Measurements from ENCODE around the gene SMYD3. TPM values are rescaled to one million over a fixed set of nuclear protein-coding genes. Genes with fewer than 3 reads are reported as not detected.
A peak's percentile ranks its signal among the peaks of the same experiment; 100 is the strongest.

SMYD3 gene
- total RNA-seq, 1 donor from 2014 or later: 34.9 TPM

DNA sequence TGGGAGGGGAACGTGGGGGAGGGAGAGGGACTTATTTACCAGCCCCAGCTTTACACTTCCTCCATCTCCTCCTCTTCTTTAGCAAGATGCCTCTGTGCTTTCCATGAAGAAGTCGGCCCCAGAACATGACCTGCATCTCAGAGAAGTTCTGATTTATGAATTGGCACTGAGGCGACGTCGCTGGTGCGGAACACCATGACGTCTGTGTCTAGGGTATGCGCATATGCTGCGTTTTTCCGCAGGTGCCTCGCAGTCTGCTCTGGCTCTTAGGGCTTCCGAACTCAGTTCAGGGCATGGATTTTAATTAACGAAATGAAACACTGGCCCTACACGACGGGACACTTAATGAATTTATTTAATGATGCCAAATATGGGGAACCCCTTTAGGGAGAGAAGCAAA, 510.3 kb downstream of the SMYD3 start:
- Mint-ChIP-seq H3K4me3 (no peak overlapping the region), H3K27me3 (ENCODE audit: low read depth) (no peaks in the 10 kb centered on the region), H3K27ac (no peak overlapping the region), H3K4me1 (peaks cover 33% of the 10 kb centered on the region), H3K9me3 (peaks cover 7% of the 10 kb centered on the region), H3K36me3 (peaks cover 2% of the 10 kb centered on the region)
- TF ChIP-seq, protein P1, sequence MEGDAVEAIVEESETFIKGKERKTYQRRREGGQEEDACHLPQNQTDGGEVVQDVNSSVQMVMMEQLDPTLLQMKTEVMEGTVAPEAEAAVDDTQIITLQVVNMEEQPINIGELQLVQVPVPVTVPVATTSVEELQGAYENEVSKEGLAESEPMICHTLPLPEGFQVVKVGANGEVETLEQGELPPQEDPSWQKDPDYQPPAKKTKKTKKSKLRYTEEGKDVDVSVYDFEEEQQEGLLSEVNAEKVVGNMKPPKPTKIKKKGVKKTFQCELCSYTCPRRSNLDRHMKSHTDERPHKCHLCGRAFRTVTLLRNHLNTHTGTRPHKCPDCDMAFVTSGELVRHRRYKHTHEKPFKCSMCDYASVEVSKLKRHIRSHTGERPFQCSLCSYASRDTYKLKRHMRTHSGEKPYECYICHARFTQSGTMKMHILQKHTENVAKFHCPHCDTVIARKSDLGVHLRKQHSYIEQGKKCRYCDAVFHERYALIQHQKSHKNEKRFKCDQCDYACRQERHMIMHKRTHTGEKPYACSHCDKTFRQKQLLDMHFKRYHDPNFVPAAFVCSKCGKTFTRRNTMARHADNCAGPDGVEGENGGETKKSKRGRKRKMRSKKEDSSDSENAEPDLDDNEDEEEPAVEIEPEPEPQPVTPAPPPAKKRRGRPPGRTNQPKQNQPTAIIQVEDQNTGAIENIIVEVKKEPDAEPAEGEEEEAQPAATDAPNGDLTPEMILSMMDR (IDR thresholded peaks at IDR 0.05; ENCODE audit: unreplicated experiment): no peak
- DNase-seq (ENCODE audit: low spot score in 2 of 2, unreplicated experiment in 2 of 2): no peak

DNA sequence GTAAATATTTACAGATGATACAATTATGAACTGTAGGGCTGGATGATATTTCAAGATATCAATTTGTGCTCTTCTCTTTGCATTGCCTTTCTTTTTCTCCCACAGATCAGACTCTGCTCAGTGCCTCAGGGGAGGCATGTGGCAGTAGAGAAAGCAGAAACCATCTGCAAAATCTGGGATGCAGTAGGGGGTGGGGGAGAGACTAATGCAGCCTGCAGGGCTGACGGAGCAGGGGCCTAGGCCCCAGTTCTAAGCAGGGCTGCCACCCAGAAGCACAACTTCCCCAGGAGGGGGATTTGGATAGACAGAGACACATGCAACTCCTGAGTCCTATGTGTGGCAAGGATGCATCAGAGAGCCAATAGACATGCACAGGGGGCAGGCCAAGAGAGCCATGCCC, 511.6 kb downstream of the SMYD3 start:
- Mint-ChIP-seq H3K4me3 (no peak overlapping the region), H3K36me3 (peaks cover 2% of the 10 kb centered on the region), H3K27ac (no peak overlapping the region), H3K4me1 (peaks cover 29% of the 10 kb centered on the region), H3K27me3 (ENCODE audit: low read depth) (no peaks in the 10 kb centered on the region), H3K9me3 (peaks cover 7% of the 10 kb centered on the region)
- TF ChIP-seq, protein P1 (IDR thresholded peaks at IDR 0.05; ENCODE audit: unreplicated experiment): no peak
- DNase-seq (ENCODE audit: low spot score in 2 of 2, unreplicated experiment in 2 of 2): no peak

DNA sequence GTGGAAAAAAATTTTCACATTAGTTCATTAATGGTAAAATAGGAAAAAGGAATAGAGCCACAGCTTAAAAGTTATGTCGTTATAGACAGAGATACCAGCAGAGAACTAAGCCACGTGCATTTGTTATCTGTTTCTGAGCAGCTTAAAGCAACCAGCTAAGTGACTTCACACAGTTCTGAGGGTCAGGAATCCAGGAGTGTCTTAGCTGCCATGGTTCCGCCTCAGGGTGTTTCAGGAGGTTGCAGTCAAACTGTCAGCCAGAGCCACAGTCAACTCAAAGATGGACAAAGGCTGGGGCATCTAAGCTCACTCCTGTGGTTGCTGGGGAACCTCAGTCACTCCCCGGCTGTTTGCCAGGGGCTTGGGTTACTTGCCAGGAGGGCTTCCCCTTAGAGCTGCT, 515.8 kb downstream of the SMYD3 start:
- Mint-ChIP-seq H3K4me1 (peaks cover 26% of the 10 kb centered on the region), H3K27me3 (ENCODE audit: low read depth) (no peaks in the 10 kb centered on the region)

DNA sequence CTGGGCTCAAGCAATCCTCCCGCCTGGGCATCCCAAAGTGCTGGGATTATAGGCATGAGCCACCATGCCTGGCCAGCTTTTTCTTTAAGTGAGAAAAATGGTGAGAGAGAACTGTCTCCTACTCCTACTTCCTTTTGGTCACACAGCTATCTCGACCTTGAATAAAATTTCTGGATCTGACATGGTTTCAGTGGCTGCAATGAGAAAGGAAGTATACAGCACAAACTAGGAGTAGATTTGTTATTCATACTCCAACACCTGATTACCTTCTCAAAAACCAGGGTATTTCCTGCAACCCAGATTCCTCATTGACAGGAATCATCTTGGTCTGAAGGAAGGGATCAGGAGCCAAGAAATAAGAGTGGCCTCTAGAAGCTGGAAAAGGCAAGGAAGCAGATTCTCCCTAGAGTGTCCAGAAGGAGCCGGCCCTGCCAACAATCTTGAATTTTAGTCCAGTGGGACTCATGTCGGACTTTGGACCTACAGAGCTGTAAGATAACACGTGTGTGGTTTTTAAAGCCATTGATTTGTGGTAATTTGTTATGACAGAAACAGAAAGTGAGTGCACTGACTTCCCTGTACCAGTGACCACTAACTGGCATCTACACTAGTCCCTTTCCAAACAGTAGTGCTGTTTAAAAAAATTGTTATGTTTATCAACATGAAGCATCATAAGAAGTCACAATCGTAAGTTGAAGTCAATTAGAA, 516.6 kb downstream of the SMYD3 start:
- Mint-ChIP-seq H3K36me3 (no peaks in the 10 kb centered on the region), H3K27ac (no peak overlapping the region), H3K27me3 (ENCODE audit: low read depth) (no peaks in the 10 kb centered on the region), H3K4me1 (peaks cover 29% of the 10 kb centered on the region), H3K4me3 (no peak overlapping the region), H3K9me3 (peaks cover 6% of the 10 kb centered on the region)
- no peak for DNase-seq (ENCODE audit: low spot score in 2 of 2, unreplicated experiment in 2 of 2)
- TF ChIP-seq, protein P1 (IDR thresholded peaks at IDR 0.05; ENCODE audit: unreplicated experiment): no peak

More for the DNA sequence above, 515.8 kb downstream of the SMYD3 start:
- Mint-ChIP-seq H3K9me3 (peaks cover 6% of the 10 kb centered on the region), H3K36me3 (no peaks in the 10 kb centered on the region), H3K4me3 (no peak overlapping the region), H3K27ac (peak overlapping the region; percentile 9)
- TF ChIP-seq, protein P1 (IDR thresholded peaks at IDR 0.05; ENCODE audit: unreplicated experiment): no peak
- DNase-seq (ENCODE audit: low spot score in 2 of 2, unreplicated experiment in 2 of 2): no peak

DNA sequence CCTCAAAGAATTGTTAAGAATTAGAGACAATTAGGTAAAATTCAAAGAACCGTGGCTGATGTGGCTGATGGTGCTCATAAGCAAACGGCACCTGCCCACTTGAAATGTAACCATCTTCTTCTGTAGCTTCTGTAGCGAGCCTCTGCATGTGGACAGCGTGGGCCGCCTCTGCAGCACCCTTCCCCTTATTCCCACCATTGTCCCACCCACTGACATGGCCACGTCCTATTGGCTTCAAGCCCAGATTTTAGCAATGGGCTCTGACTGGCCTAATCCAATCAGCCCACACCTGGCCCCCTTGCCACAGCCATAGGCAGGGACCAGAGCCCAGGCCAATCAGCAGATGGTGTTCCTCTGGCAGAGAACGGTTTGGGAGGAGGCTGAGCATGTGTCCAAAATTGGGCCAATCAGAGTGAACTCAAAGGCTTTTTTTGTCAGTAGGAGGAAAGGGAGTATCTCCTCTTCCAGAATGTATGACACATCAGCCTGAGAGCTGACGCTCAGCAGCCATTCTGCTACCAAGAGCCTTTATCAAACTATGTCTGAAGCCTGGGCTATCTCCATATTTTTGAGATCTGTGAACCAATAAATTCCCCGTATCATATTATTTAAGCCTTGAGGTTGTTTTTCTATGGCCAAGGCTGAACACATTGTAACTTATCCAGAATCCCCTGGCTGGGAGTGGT, 518.5 kb downstream of the SMYD3 start:
- H3K36me3 Mint-ChIP-seq: no peaks in the 10 kb centered on the region
- peaks cover 6% of the 10 kb centered on the region for H3K9me3 Mint-ChIP-seq
- no peak overlapping the region for H3K4me3 Mint-ChIP-seq
- no peak for DNase-seq (ENCODE audit: low spot score in 2 of 2, unreplicated experiment in 2 of 2)
- H3K27ac Mint-ChIP-seq: no peak overlapping the region
- H3K27me3 Mint-ChIP-seq (ENCODE audit: low read depth): no peaks in the 10 kb centered on the region
- H3K4me1 Mint-ChIP-seq: peaks cover 29% of the 10 kb centered on the region
- TF ChIP-seq, protein P1 (IDR thresholded peaks at IDR 0.05; ENCODE audit: unreplicated experiment): no peak

Measured in mesothelial cell of epicardium (in vitro differentiated cells).